GM12874 (cell line): Measurements from ENCODE around the gene ZMYND11.

Experiments
- CTCF ChIP-seq: IDR thresholded peaks from 2 replicates; pipeline ENCODE4 v1.5.1; 2011; ENCODE audit warnings: low read depth, mild to moderate bottlenecking, control low read depth, low read length, moderate library complexity; ENCODE audit not compliant: insufficient read depth

Gene ZMYND11

GRCh38 chr10:232878-233277 is 97.6 kb downstream of the ZMYND11 start:
- TF ChIP-seq CTCF = no peak

- no peak for TF ChIP-seq CTCF
These were observed 99.6 kb downstream of the ZMYND11 start for GRCh38 chr10:234708-235406.

GRCh38 chr10:235915-236314 is 100.7 kb downstream of the ZMYND11 start:
- TF ChIP-seq CTCF = no peak

- TF ChIP-seq CTCF = no peak
These were observed 103.9 kb downstream of the ZMYND11 start for GRCh38 chr10:239109-239508.

- TF ChIP-seq CTCF = no peak
These were observed 106.2 kb downstream of the ZMYND11 start for GRCh38 chr10:241451-241850.

GRCh38 chr10:241966-242643 is 106.8 kb downstream of the ZMYND11 start:
- TF ChIP-seq CTCF = no peak

- TF ChIP-seq CTCF = no peak
These were observed 109.0 kb downstream of the ZMYND11 start for GRCh38 chr10:244227-244626.
